Measurements from ENCODE around the gene REV1.
"Not testable (repeated sequence)": the region's sequence is repeated elsewhere in the genome, so short reads cannot be mapped to it uniquely, and the experiment has no call there.

REV1 gene

DNA sequence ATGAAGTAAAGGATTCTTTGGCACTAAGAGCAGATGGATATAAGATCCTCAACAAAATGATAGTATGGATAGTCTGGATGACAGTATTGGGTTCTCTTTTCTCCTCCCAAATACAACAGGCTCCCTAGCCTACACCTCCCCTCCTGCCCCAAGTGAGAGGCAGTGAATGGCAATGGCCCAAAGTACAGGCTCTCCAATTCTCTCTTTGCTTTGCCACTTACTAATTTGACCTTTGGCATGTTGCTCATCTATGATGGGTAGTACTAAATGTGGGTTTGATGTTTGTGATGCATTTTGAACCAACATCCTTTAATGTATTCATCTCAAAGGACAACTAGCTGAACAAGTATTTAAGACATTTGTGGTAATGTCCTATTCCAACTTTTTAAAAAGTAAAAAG is 86.7 kb downstream of the REV1 start:
- no peak for DNase-seq (ENCODE audit: low spot score)

GRCh38 chr2:99401841-99402240 is 88.0 kb downstream of the REV1 start:
- DNase-seq (ENCODE audit: low spot score), result no peak

DNA sequence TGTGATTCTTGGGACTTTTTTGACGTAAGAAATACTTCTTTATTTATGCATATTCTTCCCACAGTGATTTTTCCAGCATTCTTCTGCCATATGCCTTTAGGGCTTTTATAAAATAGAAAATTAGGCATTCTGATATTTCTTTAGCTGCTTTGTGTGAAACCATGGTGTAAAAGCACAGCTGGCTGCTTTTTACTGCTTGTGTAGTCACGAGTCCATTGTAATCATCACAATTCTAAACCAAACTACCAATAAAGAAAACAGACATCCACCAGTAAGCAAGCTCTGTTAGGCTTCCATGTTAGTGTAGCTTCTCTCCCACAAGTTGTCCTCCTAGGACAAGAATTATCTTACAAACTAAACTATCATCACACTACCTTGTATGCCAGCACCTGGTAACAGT is 90.0 kb downstream of the REV1 start:
- DNase-seq (ENCODE audit: low spot score), result no peak

DNA sequence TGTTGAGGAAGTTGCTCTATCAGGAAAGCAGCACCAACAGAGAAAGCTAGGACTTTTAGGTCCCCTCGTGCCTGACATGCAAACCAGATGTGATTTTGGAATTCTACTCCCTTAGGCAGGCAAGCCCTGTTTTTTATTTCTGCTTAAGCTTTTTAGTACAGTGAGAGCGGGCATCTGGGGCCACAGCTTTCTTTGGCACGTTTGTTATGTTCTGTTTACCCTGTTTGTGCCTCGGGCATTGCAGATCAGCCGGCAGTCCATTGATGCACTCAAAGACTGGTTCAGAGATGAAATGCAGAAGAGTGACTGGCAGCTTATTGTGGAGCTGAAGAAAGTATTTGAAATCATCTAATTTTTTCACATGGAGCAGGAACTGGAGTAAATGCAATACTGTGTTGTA is 90.8 kb downstream of the REV1 start:
- DNase-seq (ENCODE audit: low spot score), result no peak

- DNase-seq (ENCODE audit: low spot score), result no peak
Observed at GRCh38 chr2:99398303-99398702, 91.5 kb downstream of the REV1 start.

GRCh38 chr2:99397266-99397920 is 92.4 kb downstream of the REV1 start:
- no peak for DNase-seq (ENCODE audit: low spot score)

DNA sequence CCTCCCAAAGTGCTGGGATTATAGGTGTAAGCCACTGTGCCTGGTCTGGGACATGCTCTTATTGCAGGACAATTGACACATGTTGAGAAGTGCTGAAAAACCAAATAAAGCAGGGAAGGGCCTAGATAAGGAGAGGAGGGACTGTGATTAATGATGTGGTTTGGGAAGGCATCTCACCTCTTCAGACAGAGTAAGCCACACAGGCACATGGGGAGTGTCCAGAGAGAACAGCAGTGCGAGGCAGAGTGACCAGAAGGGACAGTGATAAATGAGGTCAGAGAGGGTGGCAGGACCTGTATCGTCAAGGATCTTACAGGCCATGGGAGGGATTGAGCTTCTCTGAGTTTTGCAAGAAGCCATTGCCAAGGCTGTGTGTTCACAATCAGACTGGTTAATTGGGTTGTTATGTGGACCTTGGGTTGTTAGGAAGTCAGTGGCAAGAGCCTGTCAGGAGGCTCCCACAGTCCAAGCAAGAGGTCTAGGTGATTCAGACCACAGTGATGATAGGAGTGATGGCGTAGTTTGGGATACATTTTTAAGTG is 94.2 kb downstream of the REV1 start:
- no peak for DNase-seq (ENCODE audit: low spot score)

- no peak for DNase-seq (ENCODE audit: low spot score)
Observed at GRCh38 chr2:99389946-99390345, 99.9 kb downstream of the REV1 start.

DNA sequence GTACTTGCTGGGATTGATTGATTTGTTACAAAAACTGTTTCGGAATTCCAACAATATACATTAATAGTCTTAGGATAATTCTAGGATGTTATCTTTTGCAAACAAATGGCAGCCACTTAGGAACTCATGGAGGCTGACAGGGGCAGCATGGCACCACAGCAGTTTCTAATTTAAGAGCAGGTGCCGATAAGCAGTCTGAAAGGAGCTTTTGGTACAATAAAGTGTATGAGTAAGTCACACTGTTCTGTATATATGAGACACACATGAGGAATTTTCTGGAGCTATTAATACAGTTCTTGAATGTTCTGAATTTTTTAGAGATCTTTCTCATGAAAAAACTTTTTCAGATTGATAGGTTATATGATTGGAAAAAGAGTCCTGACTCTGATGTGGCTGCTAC is 100.4 kb downstream of the REV1 start:
- DNase-seq (ENCODE audit: low spot score), result no peak

GRCh38 chr2:99388892-99389291 is 100.9 kb downstream of the REV1 start:
- no peak for DNase-seq (ENCODE audit: low spot score)

DNA sequence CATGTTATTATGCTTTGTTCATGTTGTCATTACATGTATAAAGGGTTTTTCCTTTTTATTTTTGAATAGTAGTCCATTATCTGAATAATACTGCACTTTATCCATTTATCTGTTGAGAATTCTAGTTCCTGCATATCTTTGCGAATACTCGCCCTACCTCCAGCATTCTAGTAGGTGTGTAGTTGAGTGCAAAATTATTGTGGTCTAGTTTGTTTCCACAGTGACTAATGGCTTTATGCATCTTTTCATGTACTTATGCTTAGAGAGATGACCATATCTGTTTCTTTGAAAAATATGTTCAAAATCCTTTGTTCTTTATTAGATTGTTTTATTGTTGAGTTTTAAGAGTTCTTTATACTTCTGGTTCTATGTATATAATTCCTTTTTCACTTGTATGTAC is 103.8 kb downstream of the REV1 start:
- DNase-seq (ENCODE audit: low spot score), result no peak

- no peak for DNase-seq (ENCODE audit: low spot score)
Observed at GRCh38 chr2:99382143-99382542, 107.7 kb downstream of the REV1 start.

DNA sequence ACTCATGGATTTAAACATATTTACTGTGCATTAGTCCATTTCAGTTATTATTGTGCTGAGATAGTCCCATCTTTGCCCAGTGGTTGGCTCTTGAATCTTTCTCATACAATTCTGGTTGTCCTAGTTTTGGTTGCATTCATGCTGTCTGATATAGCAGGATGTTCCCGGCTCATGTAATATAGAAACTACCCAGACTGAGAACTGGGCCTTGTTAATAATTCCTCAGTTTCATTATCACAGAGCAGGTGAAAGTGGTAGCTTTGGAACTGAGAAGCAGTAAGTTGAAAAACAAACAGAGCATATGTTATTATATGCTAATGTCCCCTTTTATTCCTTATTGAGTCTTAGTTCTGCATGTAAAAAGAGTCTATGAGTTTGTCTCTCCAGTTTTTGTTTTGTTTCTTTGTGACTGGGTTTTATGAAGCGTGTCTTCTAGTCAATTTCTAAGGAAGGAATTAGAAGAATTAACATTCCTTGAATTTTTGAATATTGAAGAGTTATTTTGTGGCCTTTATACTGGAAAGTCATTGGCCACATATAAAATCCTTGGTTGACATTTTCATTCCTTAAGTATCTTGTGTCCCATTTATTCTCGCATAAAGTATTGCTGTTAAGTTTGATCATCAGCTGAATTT is 109.3 kb downstream of the REV1 start:
- no peak for DNase-seq (ENCODE audit: low spot score)

DNA sequence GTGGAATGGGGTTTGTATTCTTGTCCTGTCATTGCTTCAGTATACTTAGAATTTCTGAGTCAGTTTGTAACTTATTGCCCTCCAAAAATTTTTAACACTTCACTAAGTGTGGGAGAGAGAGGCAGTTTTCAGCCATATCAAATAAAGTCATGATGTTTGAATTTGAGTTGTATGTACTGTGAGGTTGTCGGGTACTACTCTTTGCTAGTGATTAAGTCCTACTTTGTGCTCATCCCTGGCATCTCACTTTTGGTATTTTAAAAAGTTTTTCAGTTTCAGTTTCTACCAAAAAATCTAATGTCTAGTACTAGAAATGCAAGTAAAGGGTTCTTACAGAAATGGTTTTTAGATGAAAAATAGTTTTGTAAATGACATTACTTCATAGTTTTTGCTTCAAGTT is 111.9 kb downstream of the REV1 start:
- DNase-seq (ENCODE audit: low spot score), result no peak

- no peak for DNase-seq (ENCODE audit: low spot score)
Observed at GRCh38 chr2:99376254-99376864, 113.5 kb downstream of the REV1 start.

DNA sequence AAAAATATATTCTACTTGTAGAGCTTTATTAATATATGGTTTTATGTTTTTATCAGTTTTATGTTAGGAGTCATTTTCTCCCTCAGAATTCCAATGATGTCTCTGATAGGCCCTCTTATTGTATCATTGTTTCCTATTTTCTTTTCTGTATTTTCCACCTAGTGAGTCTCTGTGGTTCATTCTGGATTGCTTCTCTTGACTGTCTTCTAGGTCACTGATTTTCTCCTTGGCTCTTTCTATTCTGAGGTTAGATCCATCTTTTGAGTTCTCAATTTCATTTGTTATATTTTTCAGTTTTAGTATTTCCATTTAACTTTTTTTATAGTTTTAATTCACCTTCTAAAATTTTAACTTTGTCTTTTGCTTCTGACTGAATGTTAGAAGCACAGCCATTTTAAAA is 115.1 kb downstream of the REV1 start:
- no peak for DNase-seq (ENCODE audit: low spot score)

DNA sequence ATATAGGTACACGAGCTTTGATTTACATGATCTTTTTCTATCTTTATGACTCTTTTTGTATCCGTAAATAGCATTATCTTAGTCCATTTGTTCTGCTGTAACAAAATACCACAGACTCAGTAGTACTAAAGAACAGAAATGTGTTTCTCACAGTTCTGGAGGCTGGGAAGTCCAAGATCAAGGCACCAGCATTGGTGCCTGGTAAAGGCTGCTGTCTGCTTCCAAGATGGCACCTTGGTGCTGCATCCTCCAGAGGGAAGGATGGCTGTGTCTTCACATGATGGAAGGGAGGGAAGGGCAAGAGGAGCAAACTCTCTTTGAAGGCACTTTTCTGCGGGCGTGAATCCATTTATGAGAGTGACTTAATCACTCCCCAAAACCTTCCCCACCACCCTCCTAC is 116.7 kb downstream of the REV1 start:
- no peak for DNase-seq (ENCODE audit: low spot score)

GRCh38 chr2:99368854-99369253 is 121.0 kb downstream of the REV1 start:
- not testable (repeated sequence) for DNase-seq (ENCODE audit: low spot score)

DNA sequence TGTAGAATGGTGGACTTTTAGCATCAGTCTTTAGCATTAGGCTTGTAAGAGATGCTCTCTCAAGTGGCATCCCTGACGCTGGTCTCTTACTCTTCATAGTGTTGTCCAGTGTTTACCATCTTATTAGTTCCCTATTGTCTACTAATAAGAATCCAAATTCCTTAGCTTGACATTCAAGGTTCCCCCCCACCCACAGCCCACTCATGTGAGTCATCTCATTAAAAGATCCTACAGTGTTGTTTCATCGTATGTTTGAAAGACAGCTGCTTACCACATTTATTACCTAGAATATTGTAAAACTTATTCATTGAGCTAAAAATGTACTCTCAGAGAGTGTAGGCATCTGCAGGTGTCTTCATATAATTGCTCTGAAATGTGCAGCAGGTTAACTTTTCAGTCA is 124.2 kb downstream of the REV1 start:
- no peak for DNase-seq (ENCODE audit: low spot score)

GRCh38 chr2:99356853-99357252 is 133.0 kb downstream of the REV1 start:
- DNase-seq (ENCODE audit: low spot score), result no peak

- not testable (repeated sequence) for DNase-seq (ENCODE audit: low spot score)
Observed at GRCh38 chr2:99354825-99355224, 135.0 kb downstream of the REV1 start.

GRCh38 chr2:99354070-99354469 is 135.7 kb downstream of the REV1 start:
- no peak for DNase-seq (ENCODE audit: low spot score)

Data from kidney capillary endothelial cell (primary cell).